ENCODE measurements around the gene ZNF646.

- TF ChIP-seq TAF1 (IDR thresholded peaks at IDR 0.05; ENCODE audit: low read depth) (no peak), EZH2 (IDR thresholded peaks at IDR 0.05; ENCODE audit: borderline replicate concordance, insufficient read depth, low read length, poor library complexity, severe bottlenecking) (no peak)
- TF ChIP-seq, protein P1, sequence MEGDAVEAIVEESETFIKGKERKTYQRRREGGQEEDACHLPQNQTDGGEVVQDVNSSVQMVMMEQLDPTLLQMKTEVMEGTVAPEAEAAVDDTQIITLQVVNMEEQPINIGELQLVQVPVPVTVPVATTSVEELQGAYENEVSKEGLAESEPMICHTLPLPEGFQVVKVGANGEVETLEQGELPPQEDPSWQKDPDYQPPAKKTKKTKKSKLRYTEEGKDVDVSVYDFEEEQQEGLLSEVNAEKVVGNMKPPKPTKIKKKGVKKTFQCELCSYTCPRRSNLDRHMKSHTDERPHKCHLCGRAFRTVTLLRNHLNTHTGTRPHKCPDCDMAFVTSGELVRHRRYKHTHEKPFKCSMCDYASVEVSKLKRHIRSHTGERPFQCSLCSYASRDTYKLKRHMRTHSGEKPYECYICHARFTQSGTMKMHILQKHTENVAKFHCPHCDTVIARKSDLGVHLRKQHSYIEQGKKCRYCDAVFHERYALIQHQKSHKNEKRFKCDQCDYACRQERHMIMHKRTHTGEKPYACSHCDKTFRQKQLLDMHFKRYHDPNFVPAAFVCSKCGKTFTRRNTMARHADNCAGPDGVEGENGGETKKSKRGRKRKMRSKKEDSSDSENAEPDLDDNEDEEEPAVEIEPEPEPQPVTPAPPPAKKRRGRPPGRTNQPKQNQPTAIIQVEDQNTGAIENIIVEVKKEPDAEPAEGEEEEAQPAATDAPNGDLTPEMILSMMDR (IDR thresholded peaks at IDR 0.05; ENCODE audit: poor library complexity, severe bottlenecking), result no peak
These were observed 12.3 kb upstream of the ZNF646 start for GRCh38 chr16:31061813-31062440.
